Measurements from ENCODE around the gene ACOT4.
A peak's percentile ranks its signal among the peaks of the same experiment; 100 is the strongest.
"Not testable (repeated sequence)": the region's sequence is repeated elsewhere in the genome, so short reads cannot be mapped to it uniquely, and the experiment has no call there.

Gene ACOT4

GRCh38 chr14:73591690-73592449 is at the start of gene ACOT4:
TSS of gene ACOT4 (plus strand) at chr14:73591873. CDS start at chr14:73591960, 87 bp downstream.
- DNase-seq = no peak

- not testable (repeated sequence) for DNase-seq
Measured at GRCh38 chr14:73542961-73543360, 48.7 kb upstream of the ACOT4 start.

GRCh38 chr14:73545353-73545752 is 46.3 kb upstream of the ACOT4 start:
- DNase-seq = not testable (repeated sequence)

GRCh38 chr14:73549097-73549496 is 42.6 kb upstream of the ACOT4 start:
- DNase-seq = not testable (repeated sequence)

GRCh38 chr14:73549889-73550524 is 41.7 kb upstream of the ACOT4 start:
- DNase-seq = not testable (repeated sequence)

- DNase-seq = no peak
Measured at GRCh38 chr14:73553845-73554244, 37.8 kb upstream of the ACOT4 start.

GRCh38 chr14:73557201-73557600 is 34.5 kb upstream of the ACOT4 start:
- not testable (repeated sequence) for DNase-seq

- DNase-seq = not testable (repeated sequence)
Measured at GRCh38 chr14:73558238-73558637, 33.4 kb upstream of the ACOT4 start.

- DNase-seq = not testable (repeated sequence)
Measured at GRCh38 chr14:73562256-73562655, 29.4 kb upstream of the ACOT4 start.

- DNase-seq = not testable (repeated sequence)
Measured at GRCh38 chr14:73562696-73563095, 29.0 kb upstream of the ACOT4 start.

- DNase-seq = not testable (repeated sequence)
Measured at GRCh38 chr14:73566431-73566830, 25.2 kb upstream of the ACOT4 start.

- DNase-seq = not testable (repeated sequence)
Measured at GRCh38 chr14:73566935-73567334, 24.7 kb upstream of the ACOT4 start.

GRCh38 chr14:73567358-73567757 is 24.3 kb upstream of the ACOT4 start:
- DNase-seq = no peak

GRCh38 chr14:73567951-73568885 is 23.5 kb upstream of the ACOT4 start:
- DNase-seq = no peak

GRCh38 chr14:73568886-73569184 is 22.8 kb upstream of the ACOT4 start:
- DNase-seq = not testable (repeated sequence)

- peak; percentile 71 for DNase-seq
Measured at GRCh38 chr14:73569185-73569958, 22.3 kb upstream of the ACOT4 start, which contains the start of gene ACOT2. TSS of gene ACOT2 (plus strand) at chr14:73569213. CDS start at chr14:73569241, 28 bp downstream.

GRCh38 chr14:73570913-73571312 is 20.8 kb upstream of the ACOT4 start:
- not testable (repeated sequence) for DNase-seq

GRCh38 chr14:73573034-73573433 is 18.6 kb upstream of the ACOT4 start:
- DNase-seq = not testable (repeated sequence)

- DNase-seq = not testable (repeated sequence)
Measured at GRCh38 chr14:73573740-73574139, 17.9 kb upstream of the ACOT4 start.

- DNase-seq = not testable (repeated sequence)
Measured at GRCh38 chr14:73574251-73574650, 17.4 kb upstream of the ACOT4 start.

GRCh38 chr14:73576391-73576790 is 15.3 kb upstream of the ACOT4 start:
- DNase-seq = no peak

- DNase-seq = not testable (repeated sequence)
Measured at GRCh38 chr14:73577214-73577613, 14.5 kb upstream of the ACOT4 start.
